SK-N-SH treated with all-trans-retinoic acid at 6 μM for 48 hours (cell line): ENCODE measurements around the gene SLC35E4.

ENCODE experiments used
- ESRRG ChIP-seq: fragments of 250-450 bp; sonication (Bioruptor Pico); IDR thresholded peaks from 2 replicates; pipeline ENCODE4 v1.6.1; 2021; ENCODE audit warnings: mild to moderate bottlenecking
- ZNF70 ChIP-seq: fragments of 450-650 bp; formaldehyde crosslinking; IDR thresholded peaks from 2 replicates; pipeline ENCODE4 v1.5.0; 2020; ENCODE audit warnings: mild to moderate bottlenecking, moderate library complexity

DNA sequence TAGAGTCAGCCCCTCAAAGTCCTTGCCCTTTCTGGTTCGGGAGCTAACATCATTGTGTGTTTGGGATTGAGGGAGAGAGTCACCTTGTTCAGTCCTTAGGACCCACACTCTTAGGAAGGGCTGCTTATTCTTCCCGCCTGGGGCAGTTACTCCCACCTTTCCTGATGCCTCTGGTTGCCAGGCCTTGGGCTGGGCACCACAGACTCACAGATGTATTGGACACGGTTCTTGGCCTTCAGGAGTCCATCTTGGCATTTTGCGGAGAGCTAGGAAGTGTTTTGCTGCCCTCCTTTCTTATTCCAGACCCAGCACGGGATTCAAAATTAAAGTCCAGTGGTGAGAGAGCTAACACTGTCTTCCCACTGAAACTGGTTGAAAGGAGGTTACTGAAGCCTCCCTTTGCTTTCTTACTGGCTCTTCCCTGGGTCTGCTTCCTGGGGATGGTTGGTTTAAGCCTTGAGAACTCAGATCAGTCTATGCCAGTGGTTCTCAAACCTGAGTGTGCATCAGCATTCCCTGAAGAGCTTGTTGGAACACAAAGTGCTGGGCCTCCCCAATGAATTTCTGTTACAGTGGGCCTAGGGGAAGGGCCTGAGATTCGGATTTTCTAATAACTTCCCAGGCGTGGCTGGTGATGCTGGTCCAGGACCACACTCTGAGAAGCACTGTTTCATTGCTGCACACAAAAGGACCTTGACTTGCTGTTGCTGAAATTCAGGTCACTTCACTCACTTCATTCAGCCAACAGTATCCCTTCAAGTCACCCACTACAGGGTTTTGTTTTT lies 60.5 kb downstream of the SLC35E4 start:
- TF ChIP-seq ESRRG (CRISPR knock-in tag), result no peak
- TF ChIP-seq ZNF70 (CRISPR knock-in tag), result no peak
